ENCODE measurements around the gene VSIG1. TPM values are rescaled to one million over a fixed set of nuclear protein-coding genes. Genes with fewer than 3 reads are reported as not detected.
A peak's percentile ranks its signal among the peaks of the same experiment; 100 is the strongest.

VSIG1 gene
- total and polyA plus RNA-seq, 2 experiments from 2014 or later: 5.2 to 12.8 TPM

DNA sequence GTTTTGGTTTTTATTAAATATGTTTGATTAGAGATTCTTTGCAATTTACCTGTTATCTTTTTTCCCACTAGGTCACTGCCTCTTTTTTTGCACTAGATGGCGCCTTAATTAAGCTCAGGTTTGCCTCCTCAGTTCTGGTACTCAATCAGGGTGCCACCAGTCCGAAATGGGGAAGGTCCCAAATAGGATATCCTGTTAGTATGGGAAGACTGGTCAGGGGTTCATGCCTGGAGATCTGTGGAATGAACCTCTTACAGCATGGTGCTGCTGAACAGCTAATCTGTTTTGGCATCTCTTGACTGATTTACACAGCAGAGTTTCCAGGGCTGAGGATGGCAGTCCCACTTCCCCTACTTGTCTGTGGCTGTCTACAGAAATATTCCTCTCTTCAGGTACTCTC is 24.2 kb upstream of the VSIG1 start:
- TF ChIP-seq EZH2phosphoT487 (IDR thresholded peaks at IDR 0.05; ENCODE audit: low read depth, severe bottlenecking, unreplicated experiment) (no peak), EZH2 (IDR thresholded peaks at IDR 0.05; ENCODE audit: borderline replicate concordance) (no peak)
- TF ChIP-seq, protein P1, sequence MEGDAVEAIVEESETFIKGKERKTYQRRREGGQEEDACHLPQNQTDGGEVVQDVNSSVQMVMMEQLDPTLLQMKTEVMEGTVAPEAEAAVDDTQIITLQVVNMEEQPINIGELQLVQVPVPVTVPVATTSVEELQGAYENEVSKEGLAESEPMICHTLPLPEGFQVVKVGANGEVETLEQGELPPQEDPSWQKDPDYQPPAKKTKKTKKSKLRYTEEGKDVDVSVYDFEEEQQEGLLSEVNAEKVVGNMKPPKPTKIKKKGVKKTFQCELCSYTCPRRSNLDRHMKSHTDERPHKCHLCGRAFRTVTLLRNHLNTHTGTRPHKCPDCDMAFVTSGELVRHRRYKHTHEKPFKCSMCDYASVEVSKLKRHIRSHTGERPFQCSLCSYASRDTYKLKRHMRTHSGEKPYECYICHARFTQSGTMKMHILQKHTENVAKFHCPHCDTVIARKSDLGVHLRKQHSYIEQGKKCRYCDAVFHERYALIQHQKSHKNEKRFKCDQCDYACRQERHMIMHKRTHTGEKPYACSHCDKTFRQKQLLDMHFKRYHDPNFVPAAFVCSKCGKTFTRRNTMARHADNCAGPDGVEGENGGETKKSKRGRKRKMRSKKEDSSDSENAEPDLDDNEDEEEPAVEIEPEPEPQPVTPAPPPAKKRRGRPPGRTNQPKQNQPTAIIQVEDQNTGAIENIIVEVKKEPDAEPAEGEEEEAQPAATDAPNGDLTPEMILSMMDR (IDR thresholded peaks at IDR 0.05; ENCODE audit: poor library complexity): peak; percentile 45
- Histone ChIP-seq H3K4me1 (ENCODE audit: insufficient read depth) (no peaks in the 10 kb centered on the region), H2AFZ (no peak overlapping the region), H3K27ac (no peak overlapping the region), H3K36me3 (replicated peaks; ENCODE audit: insufficient read depth, low read depth) (no peaks in the 10 kb centered on the region), H3K9me3 (ENCODE audit: low read depth) (no peaks in the 10 kb centered on the region), H3K9me2 (replicated peaks; ENCODE audit: insufficient read depth) (no peaks in the 10 kb centered on the region), H3K4me2 (no peak overlapping the region), H3K4me3 (no peak overlapping the region), H3K27me3 (no peaks in the 10 kb centered on the region), H4K20me1 (ENCODE audit: insufficient read depth, poor library complexity, severe bottlenecking) (no peaks in the 10 kb centered on the region), H3K79me2 (no peaks in the 10 kb centered on the region)
- 18% methylated on average over 2 of the region's 2 CpGs for WGBS (ENCODE audit: low lambda C conversion rate, missing lambda C conversion rate)
- DNase-seq (ENCODE audit: low spot score): no peak

DNA sequence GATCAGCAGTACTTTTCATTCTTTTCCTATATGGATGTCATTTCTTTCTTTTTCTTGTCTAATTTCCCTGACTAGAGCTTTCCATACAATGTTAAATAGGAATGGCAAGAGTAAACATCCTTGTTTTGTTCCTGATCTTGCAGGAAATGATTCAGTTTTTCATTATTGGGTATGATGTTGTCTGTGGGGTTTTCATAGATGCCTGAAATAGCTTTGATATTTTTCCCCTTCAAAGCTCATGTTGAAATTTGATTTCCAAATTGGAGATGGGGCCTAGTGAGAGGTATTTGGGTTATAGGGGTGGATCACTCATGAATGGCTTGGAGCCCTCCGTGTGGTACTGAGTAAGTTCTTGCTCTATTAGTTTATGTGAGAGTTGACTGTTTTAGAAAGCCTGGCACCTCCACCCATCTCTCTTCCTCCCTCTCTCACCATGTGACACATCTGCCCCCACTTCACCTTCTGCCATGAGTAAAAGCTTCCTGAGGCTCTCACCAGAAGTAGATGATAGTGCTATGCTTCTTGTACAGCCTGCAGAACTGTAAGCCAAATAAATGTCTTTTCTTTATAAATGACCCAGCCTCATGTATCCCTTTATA is 22.3 kb upstream of the VSIG1 start:
- TF ChIP-seq EZH2phosphoT487 (IDR thresholded peaks at IDR 0.05; ENCODE audit: low read depth, severe bottlenecking, unreplicated experiment) (no peak), EZH2 (IDR thresholded peaks at IDR 0.05; ENCODE audit: borderline replicate concordance) (no peak)
- TF ChIP-seq, protein P1 (IDR thresholded peaks at IDR 0.05; ENCODE audit: poor library complexity): no peak
- no peaks in the 10 kb centered on the region for H3K9me2 ChIP-seq (replicated peaks; ENCODE audit: insufficient read depth)
- no peak overlapping the region for H2AFZ ChIP-seq
- no peaks in the 10 kb centered on the region for H3K36me3 ChIP-seq (replicated peaks; ENCODE audit: insufficient read depth, low read depth)
- no peak overlapping the region for H3K4me2 ChIP-seq
- H3K27me3 ChIP-seq: no peaks in the 10 kb centered on the region
- 63% methylated on average over 1 of the region's 1 CpG for whole genome bisulfite sequencing (ENCODE audit: low lambda C conversion rate, missing lambda C conversion rate)
- H3K9me3 ChIP-seq (ENCODE audit: low read depth): no peaks in the 10 kb centered on the region
- no peak overlapping the region for H3K27ac ChIP-seq
- H3K4me3 ChIP-seq: no peak overlapping the region
- DNase-seq (ENCODE audit: low spot score): no peak
- H3K79me2 ChIP-seq: no peaks in the 10 kb centered on the region
- no peaks in the 10 kb centered on the region for H3K4me1 ChIP-seq (ENCODE audit: insufficient read depth)
- no peaks in the 10 kb centered on the region for H4K20me1 ChIP-seq (ENCODE audit: insufficient read depth, poor library complexity, severe bottlenecking)

- DNase-seq (ENCODE audit: low spot score): no peak
- no peaks in the 10 kb centered on the region for H3K27me3 ChIP-seq
- 100% methylated on average over 1 of the region's 1 CpG for WGBS (ENCODE audit: low lambda C conversion rate, missing lambda C conversion rate)
- H3K4me2 ChIP-seq: no peak overlapping the region
- no peaks in the 10 kb centered on the region for H3K4me1 ChIP-seq (ENCODE audit: insufficient read depth)
- no peaks in the 10 kb centered on the region for H3K79me2 ChIP-seq
- no peaks in the 10 kb centered on the region for H3K9me3 ChIP-seq (ENCODE audit: low read depth)
- TF ChIP-seq, protein P1 (IDR thresholded peaks at IDR 0.05; ENCODE audit: poor library complexity): no peak
- TF ChIP-seq EZH2phosphoT487 (IDR thresholded peaks at IDR 0.05; ENCODE audit: low read depth, severe bottlenecking, unreplicated experiment): no peak
- no peak for TF ChIP-seq EZH2 (IDR thresholded peaks at IDR 0.05; ENCODE audit: borderline replicate concordance)
- H4K20me1 ChIP-seq (ENCODE audit: insufficient read depth, poor library complexity, severe bottlenecking): no peaks in the 10 kb centered on the region
- no peak overlapping the region for H3K27ac ChIP-seq
- no peak overlapping the region for H3K4me3 ChIP-seq
- no peak overlapping the region for H2AFZ ChIP-seq
- no peaks in the 10 kb centered on the region for H3K9me2 ChIP-seq (replicated peaks; ENCODE audit: insufficient read depth)
- no peaks in the 10 kb centered on the region for H3K36me3 ChIP-seq (replicated peaks; ENCODE audit: insufficient read depth, low read depth)
Measured at GRCh38 chrX:108025376-108025775, 19.5 kb upstream of the VSIG1 start.
